Common myeloid progenitor, CD34-positive (primary cell): ENCODE results near the gene KLHL18.
"Not testable (repeated sequence)": the region's sequence is repeated elsewhere in the genome, so short reads cannot be mapped to it uniquely, and the experiment has no call there.

Source experiments
- CTCF ChIA-PET: fragments of 350-600 bp; sonication (Branson Sonifier 250); formaldehyde crosslinking; loops from one replicate; lab custom pipeline; 2021; ENCODE audit warnings: antibody characterized with exemption; lab: Charles Lee
- POLR2A ChIA-PET: fragments of 350-600 bp; sonication (Branson Sonifier 250); formaldehyde crosslinking; loops from one replicate; lab custom pipeline; 2021; ENCODE audit warnings: antibody characterized with exemption; lab: Charles Lee
- DNase-seq, 3 donors: peaks; one replicate each; pipeline versions ENCODE4 v3.0.0 to v3.0.0-alpha.2; 2013
- H3K27ac ChIP-seq, 2 experiments: 1 replicate in 1 of 2; 2 replicates in 1 of 2; pipeline ENCODE4 v1.7.0; 2013; ENCODE audit warnings: inconsistent platforms in 2 of 2, low read length in 2 of 2, mild to moderate bottlenecking in 2 of 2, low read depth in 1 of 2, moderate library complexity in 1 of 2; ENCODE audit not compliant: severe bottlenecking in 2 of 2, insufficient read depth in 1 of 2, poor library complexity in 1 of 2
- H3K27me3 ChIP-seq, 5 experiments: replicated peaks in 2 of 5; 1 replicate in 3 of 5; 2 replicates in 2 of 5; pipeline versions ENCODE4 v1.6.1 to v1.7.0; 2013; ENCODE audit warnings: low read length in 4 of 5, mild to moderate bottlenecking in 2 of 5, moderate library complexity in 2 of 5, inconsistent platforms in 1 of 5; ENCODE audit not compliant: insufficient read depth in 5 of 5, control insufficient read depth in 4 of 5
- H3K36me3 ChIP-seq, 4 experiments: 1 replicate in 2 of 4; 2 replicates in 2 of 4; pipeline versions ENCODE4 v1.6.1 to v1.7.0; 2013; ENCODE audit warnings: low read length in 3 of 4, control low read depth in 1 of 4, mild to moderate bottlenecking in 1 of 4; ENCODE audit not compliant: control insufficient read depth in 4 of 4, insufficient read depth in 4 of 4
- H3K4me1 ChIP-seq, 4 experiments: 1 replicate in 3 of 4; 2 replicates in 1 of 4; pipeline versions ENCODE4 v1.6.1 to v1.7.1; 2013; ENCODE audit warnings: low read length in 3 of 4, mild to moderate bottlenecking in 3 of 4, control low read depth in 1 of 4, inconsistent platforms in 1 of 4, moderate library complexity in 1 of 4; ENCODE audit not compliant: control insufficient read depth in 4 of 4, insufficient read depth in 4 of 4; ENCODE audit errors: control extremely low read depth in 1 of 4
- H3K4me3 ChIP-seq, 7 experiments: 1 replicate in 4 of 7; 2 replicates in 3 of 7; pipeline versions ENCODE4 v1.5.1 to v1.7.0; 2013; ENCODE audit warnings: mild to moderate bottlenecking in 7 of 7, low read length in 6 of 7, moderate library complexity in 6 of 7, inconsistent platforms in 2 of 7, low read depth in 2 of 7, control low read depth in 1 of 7; ENCODE audit not compliant: insufficient read depth in 4 of 7, control insufficient read depth in 1 of 7; ENCODE audit errors: extremely low read depth in 1 of 7
- H3K9me3 ChIP-seq, 5 experiments: 1 replicate in 4 of 5; 2 replicates in 1 of 5; pipeline versions ENCODE4 v1.6.1 to v1.7.1; 2013; ENCODE audit warnings: low read length in 4 of 5, mild to moderate bottlenecking in 2 of 5, inconsistent platforms in 1 of 5, low read depth in 1 of 5, moderate library complexity in 1 of 5; ENCODE audit not compliant: control insufficient read depth in 4 of 5, insufficient read depth in 2 of 5; ENCODE audit errors: control extremely low read depth in 1 of 5
- WGBS: methylation state at CpG from one replicate; pipeline ENCODE4 v1.1.5; 2013; ENCODE audit not compliant: insufficient coverage; 5-methylcytosine and 5-hydroxymethylcytosine counted together

Gene KLHL18

DNA sequence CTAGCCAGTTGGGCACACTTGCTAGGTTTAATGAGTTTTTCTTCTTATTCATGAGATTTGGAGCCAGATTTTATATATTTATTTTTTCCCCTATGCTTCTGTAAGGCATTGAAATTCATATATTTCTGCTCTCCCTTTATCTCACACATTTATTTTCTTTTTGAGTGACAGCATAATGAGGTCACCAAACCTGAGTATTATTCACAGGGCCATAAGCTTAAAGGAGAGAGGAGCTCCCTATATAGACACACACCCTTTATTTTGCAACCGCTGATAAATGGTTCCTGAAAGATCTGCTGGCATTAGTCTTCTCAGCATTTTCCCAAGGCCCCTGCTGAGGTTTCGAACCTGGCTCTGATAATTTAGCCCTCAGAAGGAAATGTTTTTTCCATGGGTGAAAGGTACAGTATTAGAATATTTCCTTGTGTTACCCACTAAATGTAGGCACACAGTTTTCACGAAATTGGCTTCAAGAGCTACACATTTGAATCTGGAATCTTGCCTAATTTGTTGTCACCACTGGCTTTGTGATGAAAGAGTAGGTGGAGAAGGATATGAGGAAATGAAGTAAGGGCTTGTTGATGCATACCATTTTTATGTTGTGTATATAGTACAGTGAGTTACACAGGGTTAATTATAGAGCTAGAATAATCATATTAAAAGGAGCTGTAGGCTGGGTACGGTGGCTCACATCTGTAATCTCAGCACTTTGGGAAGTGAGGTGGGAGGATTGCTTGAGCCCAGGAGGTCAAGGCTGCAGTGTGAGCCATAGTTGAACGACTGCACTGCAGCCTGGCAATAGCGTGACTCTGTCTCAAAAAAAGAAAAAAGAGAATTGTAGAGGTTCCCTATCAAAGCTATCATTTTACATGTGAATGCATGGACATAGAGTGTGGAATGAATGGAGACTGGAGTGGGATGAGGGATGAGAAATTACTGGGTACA lies 6.5 kb downstream of the KLHL18 start:
- Histone ChIP-seq H3K9me3 (no peaks in the 10 kb centered on the region), H3K27ac (no peak overlapping the region), H3K4me3 (no peak overlapping the region), H3K27me3 (no peaks in the 10 kb centered on the region), H3K4me1 (peaks cover 2 to 20% (median 7%) of the 10 kb centered on the region in 4 experiments), H3K36me3 (peaks cover 4 to 27% (median 15%) of the 10 kb centered on the region in 4 experiments)
- 80% methylated on average over 4 of the region's 6 CpGs for WGBS
- POLR2A ChIA-PET: no interaction called here
- CTCF ChIA-PET: interaction anchor here (0.5 to 2.4 kb wide), 4 partner anchors 8 to 722 kb away, joined by 3 to 10 read pairs (median 4); no protein-coding TSS in a partner anchor
- DNase-seq: no peak

DNA sequence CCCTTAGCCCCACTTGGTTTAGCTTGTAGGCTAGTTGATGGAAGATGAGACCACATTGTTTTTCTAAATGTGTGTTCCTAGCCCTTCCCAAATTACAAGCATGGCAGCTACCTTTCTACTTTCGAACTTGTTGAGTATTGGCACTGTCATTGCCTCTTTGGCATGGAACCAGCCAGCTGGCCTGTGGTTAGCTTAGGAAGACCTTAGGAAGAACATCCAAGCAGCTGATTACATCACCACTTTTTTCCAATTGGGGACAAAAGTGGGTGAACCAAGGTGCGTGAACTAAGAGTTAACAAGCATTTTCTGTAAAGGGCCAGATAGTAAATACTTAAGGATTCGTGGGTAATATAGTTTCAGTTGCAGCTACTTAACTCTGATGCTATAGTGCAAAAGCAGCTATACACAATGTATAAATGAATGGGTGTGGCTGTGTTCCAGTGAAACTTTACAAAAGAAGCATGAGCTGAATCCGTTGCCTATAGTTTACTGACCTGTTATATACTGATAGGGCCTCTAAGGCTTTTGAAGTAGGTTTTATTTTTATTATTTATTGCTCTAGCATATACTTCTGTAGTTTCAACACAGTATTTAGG lies 8.5 kb downstream of the KLHL18 start:
- H3K9me3 ChIP-seq: no peaks in the 10 kb centered on the region
- no peaks in the 10 kb centered on the region for H3K27me3 ChIP-seq
- no peak overlapping the region for H3K27ac ChIP-seq
- DNase-seq: no peak
- CTCF ChIA-PET: interaction anchor here (0.9 to 2.1 kb wide), 6 partner anchors 10 to 127 kb away, joined by 3 to 11 read pairs (median 3); partner anchors contain the start of genes KIF9 and SETD2
- no peak overlapping the region for H3K4me3 ChIP-seq
- WGBS: 94% methylated on average over 2 of the region's 4 CpGs
- POLR2A ChIA-PET: interaction anchor here (0.8 kb wide), 1 partner anchor 10 kb away, joined by 3 read pairs; no protein-coding TSS in a partner anchor
- H3K36me3 ChIP-seq: peaks cover 4 to 27% (median 19%) of the 10 kb centered on the region in 4 experiments
- peaks cover 0 to 8% (median under 1%) of the 10 kb centered on the region in 4 experiments for H3K4me1 ChIP-seq

DNA sequence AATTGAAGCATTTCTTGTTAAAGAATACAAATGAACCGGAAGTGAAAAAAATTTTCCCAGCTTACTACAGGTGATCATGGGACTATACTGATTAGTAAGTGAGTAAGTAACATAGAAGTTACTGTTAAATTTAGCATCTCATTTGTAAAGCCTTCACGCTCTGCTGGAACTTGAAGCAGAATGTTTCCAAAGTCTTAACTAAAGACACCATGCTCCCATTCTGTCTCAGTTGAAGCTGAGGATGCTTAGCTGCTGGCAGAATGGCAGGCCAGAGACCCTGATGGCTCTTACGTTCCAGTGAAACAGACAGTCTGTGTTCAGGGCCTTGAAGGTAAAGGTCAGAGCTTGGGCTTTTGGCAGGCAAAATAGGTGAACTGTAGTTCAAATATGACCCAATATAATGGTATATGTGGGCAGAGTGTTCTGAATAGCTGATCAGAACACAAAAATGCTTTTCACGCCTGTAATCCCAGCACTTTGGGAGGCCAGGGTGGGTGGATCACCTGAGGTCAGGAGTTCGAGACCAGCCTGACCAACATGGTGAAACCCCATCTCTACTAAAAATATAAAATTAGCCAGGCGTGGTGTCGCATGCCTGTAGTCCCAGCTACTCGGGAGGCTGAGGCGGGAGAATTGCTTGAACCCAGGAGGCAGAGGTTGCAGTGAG lies 9.1 kb downstream of the KLHL18 start:
- H3K27me3 ChIP-seq, H3K4me1 ChIP-seq, H3K27ac ChIP-seq, H3K9me3 ChIP-seq, POLR2A ChIA-PET, H3K4me3 ChIP-seq, DNase-seq: not testable (repeated sequence)
- WGBS: 95% methylated on average over 4 of the region's 9 CpGs
- CTCF ChIA-PET: interaction anchor here (0.9 to 2.1 kb wide), 6 partner anchors 11 to 127 kb away, joined by 3 to 11 read pairs (median 3); partner anchors contain the start of genes KIF9 and SETD2
- peaks cover 0 to 23% (median 18%) of the 10 kb centered on the region in 4 experiments for H3K36me3 ChIP-seq

DNA sequence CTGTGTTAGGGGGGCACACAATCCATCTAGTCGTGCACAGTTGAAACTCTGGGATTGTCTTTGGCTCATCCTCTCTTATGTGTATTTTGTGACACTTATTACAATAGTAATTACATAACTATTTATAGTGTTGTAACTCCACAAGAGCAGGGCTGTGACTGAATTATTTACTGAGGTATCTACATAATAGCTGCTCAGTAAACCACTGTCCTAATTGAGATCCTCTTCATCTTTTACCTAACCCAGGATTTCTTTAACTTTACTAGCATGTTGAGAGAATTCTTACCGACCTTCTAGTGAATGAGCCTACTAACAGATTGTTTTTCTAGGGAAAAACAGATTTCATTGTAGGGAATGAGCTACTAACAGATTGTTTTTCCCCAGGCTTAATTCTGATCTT lies 11.1 kb downstream of the KLHL18 start:
- ChIA-PET POLR2A (no interaction called here), CTCF (interaction anchor here (1.6 to 2.3 kb wide), 3 partner anchors 10 to 30 kb away, joined by 4 to 11 read pairs (median 4); no protein-coding TSS in a partner anchor)
- Histone ChIP-seq H3K27me3 (no peaks in the 10 kb centered on the region), H3K27ac (no peak overlapping the region), H3K9me3 (no peaks in the 10 kb centered on the region), H3K4me3 (no peak overlapping the region), H3K36me3 (peaks cover 0 to 17% (median 11%) of the 10 kb centered on the region in 4 experiments), H3K4me1 (peaks cover 10 to 19% (median 11%) of the 10 kb centered on the region in 4 experiments)
- no CpG with 5 or more reads among the region's 2 CpGs for WGBS
- no peak for DNase-seq

DNA sequence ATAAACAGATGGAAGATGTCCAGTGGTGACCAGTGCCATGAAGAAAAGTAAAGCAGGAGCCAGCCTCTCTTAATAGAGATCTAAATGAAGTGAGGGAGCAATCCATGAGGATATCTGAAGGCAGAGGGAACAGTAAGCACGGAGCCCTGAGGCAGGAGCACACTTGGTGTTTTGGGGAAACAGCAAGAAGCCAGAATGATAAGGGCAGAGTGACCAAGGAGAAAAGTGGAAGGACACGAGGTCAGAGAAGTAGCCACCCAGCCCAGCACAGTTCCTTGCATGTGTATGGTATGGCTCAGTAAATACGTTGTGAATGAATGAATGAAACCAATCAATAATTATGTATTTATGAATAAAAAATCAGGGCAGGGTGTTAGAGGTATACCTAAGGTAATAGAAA lies 11.6 kb downstream of the KLHL18 start:
- Histone ChIP-seq H3K27ac (no peak overlapping the region), H3K36me3 (peaks cover 0 to 17% (median 6%) of the 10 kb centered on the region in 4 experiments), H3K4me3 (no peak overlapping the region), H3K27me3 (no peaks in the 10 kb centered on the region), H3K4me1 (peaks cover 10 to 20% (median 11%) of the 10 kb centered on the region in 4 experiments), H3K9me3 (no peaks in the 10 kb centered on the region)
- ChIA-PET POLR2A (no interaction called here), CTCF (interaction anchor here (1.6 to 2.3 kb wide), 2 partner anchors 19 to 29 kb away, joined by 4 read pairs; no protein-coding TSS in a partner anchor)
- no peak for DNase-seq
- 100% methylated on average over 2 of the region's 3 CpGs for WGBS

DNA sequence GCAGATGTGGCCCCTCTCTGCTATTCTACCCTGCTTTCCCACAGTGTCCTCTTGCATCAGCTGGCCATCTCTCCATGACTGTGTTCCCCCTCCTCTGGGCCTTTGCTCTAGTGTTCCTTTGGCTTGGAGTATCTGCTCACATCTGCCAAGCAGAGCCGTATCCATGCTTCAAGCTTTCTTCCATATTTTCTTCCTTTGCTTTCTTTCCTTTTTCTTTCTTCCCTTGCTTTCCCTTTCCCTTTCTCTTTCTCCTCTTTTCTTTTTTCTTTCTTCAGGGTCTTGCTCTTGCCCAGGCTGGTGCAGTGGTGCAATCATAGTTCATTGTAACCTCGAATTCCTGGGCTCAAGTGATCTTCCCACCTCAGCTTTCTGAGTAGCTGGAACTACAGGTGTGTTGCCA lies 12.6 kb downstream of the KLHL18 start:
- POLR2A ChIA-PET: no interaction called here
- WGBS: 90% methylated on average over 1 of the region's 2 CpGs
- CTCF ChIA-PET: interaction anchor here (0.9 to 2.3 kb wide), 2 partner anchors 9 to 20 kb away, joined by 3 to 4 read pairs; no protein-coding TSS in a partner anchor

More for the DNA sequence above, 12.6 kb downstream of the KLHL18 start:
- H3K36me3 ChIP-seq: peaks cover 0 to 13% (median 6%) of the 10 kb centered on the region in 4 experiments
- no peak for DNase-seq
- H3K27me3 ChIP-seq: no peaks in the 10 kb centered on the region
- no peak overlapping the region for H3K27ac ChIP-seq
- H3K9me3 ChIP-seq: no peaks in the 10 kb centered on the region
- H3K4me1 ChIP-seq: peaks cover 10 to 23% (median 11%) of the 10 kb centered on the region in 4 experiments
- no peak overlapping the region for H3K4me3 ChIP-seq
